Tibial nerve (tissue), 4 donors: ENCODE data around the gene GBF1. TPM values are rescaled to one million over a fixed set of nuclear protein-coding genes. Genes with fewer than 3 reads are reported as not detected.
A peak's percentile ranks its signal among the peaks of the same experiment; 100 is the strongest.

Experiments
- DNase-seq, 2 donors: peaks; one replicate each; pipeline ENCODE4 v3.0.0-alpha.2; 2019; ENCODE audit warnings: low spot score in 2 of 2
- H3K27ac ChIP-seq, 4 donors: fragments of 200-600 bp; sonication (generic) in 3 of 4; one replicate each; pipeline ENCODE4 v1.5.1; 2017 to 2019; ENCODE audit warnings: mild to moderate bottlenecking in 1 of 4
- H3K27me3 ChIP-seq, 2 donors: fragments of 200-600 bp; sonication (generic) in 1 of 2; one replicate each; pipeline versions ENCODE4 v1.5.1 to v1.6.0; 2017 to 2019
- H3K36me3 ChIP-seq, 3 donors: fragments of 200-600 bp; sonication (generic); one replicate each; pipeline ENCODE4 v1.5.1; 2018 to 2019
- H3K4me1 ChIP-seq, 4 donors: fragments of 200-600 bp; sonication (generic) in 3 of 4; one replicate each; pipeline ENCODE4 v1.5.1; 2017 to 2019
- H3K4me3 ChIP-seq, 4 donors: fragments of 200-600 bp; sonication (generic) in 3 of 4; one replicate each; pipeline ENCODE4 v1.5.1; 2017 to 2019; ENCODE audit warnings: mild to moderate bottlenecking in 1 of 4, moderate library complexity in 1 of 4
- H3K9me3 ChIP-seq, 4 donors: fragments of 200-600 bp; sonication (generic) in 3 of 4; one replicate each; pipeline ENCODE4 v1.5.1; 2017 to 2019
- CTCF ChIP-seq, 5 experiments: fragments of 200-600 bp in 3 of 5; fragments of 450-650 bp in 2 of 5; sonication (generic) in 3 of 5; IDR thresholded peaks; one replicate each; pipeline ENCODE4 v1.5.1; 2016 to 2019; ENCODE audit warnings: antibody characterized with exemption in 5 of 5, mild to moderate bottlenecking in 3 of 5, moderate library complexity in 2 of 5
- EP300 ChIP-seq, 2 donors: sonication (generic); formaldehyde crosslinking; IDR thresholded peaks; one replicate each; pipeline ENCODE4 v1.6.1; 2017; ENCODE audit warnings: antibody characterized with exemption in 2 of 2, mild to moderate bottlenecking in 1 of 2
- POLR2A ChIP-seq, 2 donors: fragments of 450-650 bp; IDR thresholded peaks; one replicate each; pipeline ENCODE4 v1.6.1; 2017; ENCODE audit warnings: antibody characterized with exemption in 2 of 2, mild to moderate bottlenecking in 2 of 2, moderate library complexity in 2 of 2
- WGBS, 2 donors: methylation state at CpG; one replicate each; pipeline ENCODE4 v1.1.5; 2018; 5-methylcytosine and 5-hydroxymethylcytosine counted together
- total RNA-seq, 4 donors: library from RNA; depleted of rRNA; stranded (reverse); fragments of >200 nt; gene quantifications; one replicate each; pipeline ENCODE4 v1.1.0, GENCODE V29; 2016

Gene GBF1
- total RNA-seq, 4 donors from 2014 or later, result 31.0 to 38.0 (median 36.1) TPM

GRCh38 chr10:102326031-102326430 lies 80.7 kb downstream of the GBF1 start:
- TF ChIP-seq EP300 (IDR thresholded peaks at IDR 0.05), result no peak
- no peak for TF ChIP-seq CTCF (IDR thresholded peaks at IDR 0.05)
- TF ChIP-seq POLR2A (IDR thresholded peaks at IDR 0.05), result no peak
- WGBS, 2 donors, result 92 to 94% methylated on average over 4 of the region's 4 CpGs
- peaks cover 0 to 11% (median 0%) of the 10 kb centered on the region in 3 donors for H3K36me3 ChIP-seq
- no peak overlapping the region for H3K4me3 ChIP-seq
- H3K27me3 ChIP-seq, result no peaks in the 10 kb centered on the region
- peaks cover 0 to 21% (median 0%) of the 10 kb centered on the region in 4 donors for H3K4me1 ChIP-seq
- DNase-seq, result no peak
- no peaks in the 10 kb centered on the region for H3K9me3 ChIP-seq
- H3K27ac ChIP-seq, result no peak overlapping the region

- H3K9me3 ChIP-seq, result no peaks in the 10 kb centered on the region
- H3K36me3 ChIP-seq, result peaks cover 0 to under 1% (median 0%) of the 10 kb centered on the region in 3 donors
- WGBS, 2 donors, result 60 to 61% methylated on average over 5 of the region's 5 CpGs
- TF ChIP-seq POLR2A (IDR thresholded peaks at IDR 0.05) (no peak), EP300 (IDR thresholded peaks at IDR 0.05) (no peak), CTCF (IDR thresholded peaks at IDR 0.05) (no peak)
- no peak for DNase-seq
- no peak overlapping the region for H3K4me3 ChIP-seq
- no peaks in the 10 kb centered on the region for H3K27me3 ChIP-seq
- peaks cover 0 to 21% (median 0%) of the 10 kb centered on the region in 4 donors for H3K4me1 ChIP-seq
- no peak overlapping the region for H3K27ac ChIP-seq
These were observed 81.7 kb downstream of the GBF1 start for GRCh38 chr10:102327002-102327401.

- DNase-seq, result no peak
- Histone ChIP-seq H3K36me3 (no peaks in the 10 kb centered on the region), H3K27me3 (no peaks in the 10 kb centered on the region), H3K4me3 (no peak overlapping the region), H3K27ac (no peak overlapping the region), H3K4me1 (peaks cover 0 to 21% (median 0%) of the 10 kb centered on the region in 4 donors), H3K9me3 (no peaks in the 10 kb centered on the region)
- TF ChIP-seq CTCF (IDR thresholded peaks at IDR 0.05) (no peak), POLR2A (IDR thresholded peaks at IDR 0.05) (no peak), EP300 (IDR thresholded peaks at IDR 0.05) (no peak)
- WGBS, 2 donors, result 58 to 61% methylated on average over 2 of the region's 2 CpGs
These were observed 82.3 kb downstream of the GBF1 start for GRCh38 chr10:102327641-102328040.

- Histone ChIP-seq H3K9me3 (no peaks in the 10 kb centered on the region), H3K27ac (no peak overlapping the region), H3K36me3 (no peaks in the 10 kb centered on the region), H3K4me3 (no peak overlapping the region), H3K27me3 (no peaks in the 10 kb centered on the region), H3K4me1 (peaks cover 0 to 15% (median 0%) of the 10 kb centered on the region in 4 donors)
- no peak for TF ChIP-seq EP300 (IDR thresholded peaks at IDR 0.05)
- TF ChIP-seq POLR2A (IDR thresholded peaks at IDR 0.05), result no peak
- no peak for TF ChIP-seq CTCF (IDR thresholded peaks at IDR 0.05)
- no peak for DNase-seq
These were observed 87.4 kb downstream of the GBF1 start for GRCh38 chr10:102332772-102333171.

GRCh38 chr10:102334101-102334500 lies 88.8 kb downstream of the GBF1 start:
- TF ChIP-seq POLR2A (IDR thresholded peaks at IDR 0.05) (no peak), EP300 (IDR thresholded peaks at IDR 0.05) (no peak), CTCF (IDR thresholded peaks at IDR 0.05) (no peak)
- H3K27me3 ChIP-seq, result no peaks in the 10 kb centered on the region
- 36 to 49% methylated on average over 4 of the region's 4 CpGs for WGBS, 2 donors
- H3K4me3 ChIP-seq, result no peak overlapping the region
- H3K27ac ChIP-seq, result no peak overlapping the region
- peak in 1 of 2 donors; percentile 16 for DNase-seq
- H3K9me3 ChIP-seq, result no peaks in the 10 kb centered on the region
- H3K4me1 ChIP-seq, result peaks cover 0 to 10% (median 0%) of the 10 kb centered on the region in 4 donors
- no peaks in the 10 kb centered on the region for H3K36me3 ChIP-seq
